ENCODE results near the gene RBM39.

GRCh38 chr20:35720165-35721123, 21.6 kb downstream of the RBM39 start:
- TF ChIP-seq EZH2 (IDR thresholded peaks at IDR 0.05; ENCODE audit: insufficient read depth, poor library complexity, severe bottlenecking) (no peak), EZH2phosphoT487 (IDR thresholded peaks at IDR 0.05; ENCODE audit: insufficient read depth, low read depth) (no peak)
